BLaER1 treated with 17β-estradiol and CSF1 and Interleukin-3, amounts not matched to agents 10 nM and 100 nM (cell line): ENCODE data around the gene TSPAN3.
A peak's percentile ranks its signal among the peaks of the same experiment; 100 is the strongest.

Experiments
- H3K27ac ChIP-seq, 11 experiments: shearing (Covaris generic); formaldehyde crosslinking; 2 replicates each; pipeline ENCODE4 v1.8.1; 2022
- H3K27me3 ChIP-seq, 11 experiments: shearing (Covaris generic); formaldehyde crosslinking; 2 replicates each; pipeline ENCODE4 v1.8.1; 2022
- H3K36me3 ChIP-seq, 11 experiments: shearing (Covaris generic); formaldehyde crosslinking; 2 replicates each; pipeline ENCODE4 v1.8.1; 2022
- H3K4me1 ChIP-seq, 10 experiments: shearing (Covaris generic); formaldehyde crosslinking; 2 replicates each; pipeline ENCODE4 v1.8.1; 2022
- H3K4me2 ChIP-seq, 11 experiments: shearing (Covaris generic); formaldehyde crosslinking; 2 replicates each; pipeline ENCODE4 v1.8.1; 2022
- H3K4me3 ChIP-seq, 10 experiments: shearing (Covaris generic); formaldehyde crosslinking; 2 replicates each; pipeline ENCODE4 v1.8.1; 2022
- H3K9ac ChIP-seq, 11 experiments: shearing (Covaris generic); formaldehyde crosslinking; 2 replicates each; pipeline ENCODE4 v1.8.1; 2022
- H3K9me3 ChIP-seq, 11 experiments: shearing (Covaris generic); formaldehyde crosslinking; replicated peaks in 1 of 11; 2 replicates each; pipeline ENCODE4 v1.8.1; 2022
- H4K20me1 ChIP-seq, 11 experiments: shearing (Covaris generic); formaldehyde crosslinking; 2 replicates each; pipeline ENCODE4 v1.8.1; 2022
- Cebpa-rat ChIP-seq, 11 experiments: shearing (Covaris generic); IDR thresholded peaks; 2 replicates each; pipeline ENCODE4 v1.8.1; 2022

The TSPAN3 gene

DNA sequence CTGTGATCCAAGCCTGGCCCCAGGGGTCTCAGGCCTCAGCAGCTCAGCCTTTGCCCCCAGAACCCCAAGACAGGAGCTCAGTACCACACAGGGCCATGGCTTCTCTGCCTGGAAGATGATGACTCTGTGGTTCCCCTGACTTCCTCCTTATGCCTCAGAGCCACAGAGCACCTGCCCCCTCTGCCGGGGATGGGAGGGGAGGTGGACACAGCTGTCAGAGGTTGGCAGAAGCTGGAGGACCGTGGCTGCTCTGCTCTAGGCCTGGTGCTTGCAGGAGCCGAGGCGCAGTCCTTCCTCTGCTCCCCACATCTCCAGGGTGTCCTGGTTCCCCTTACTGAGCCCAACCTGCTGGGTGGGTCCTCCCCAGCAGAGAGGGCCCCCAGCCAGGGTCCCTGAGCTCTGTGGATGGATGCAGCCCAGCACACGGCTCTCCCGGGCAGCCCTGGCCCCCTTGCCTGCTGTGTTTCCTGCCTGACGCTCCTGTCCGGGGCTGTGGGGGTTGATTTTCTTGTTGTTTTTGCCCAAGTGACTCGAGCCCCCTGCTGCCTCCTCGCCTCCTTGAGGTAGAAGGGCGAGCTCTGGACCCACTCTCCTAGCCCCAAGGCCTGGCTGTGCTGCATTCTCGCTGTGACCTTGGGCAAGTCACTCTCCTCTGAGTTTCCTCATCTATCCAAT is 39.4 kb downstream of the TSPAN3 start:
- Histone ChIP-seq H3K4me2 (peak overlapping the region; percentile 30 to 87 (median 76); a peak in 19 of 22 replicates), H3K4me3 (no peak overlapping the region), H4K20me1 (peaks cover 0 to 100% (median 74%) of the 10 kb centered on the region in 11 experiments; a peak in 20 of 22 replicates), H3K36me3 (peaks cover 4 to 100% (median 99%) of the 10 kb centered on the region in 11 experiments; a peak in 21 of 22 replicates), H3K27ac (peak overlapping the region; percentile 15 to 74 (median 57); a peak in 18 of 22 replicates), H3K9me3 (peaks cover 0 to 26% (median 6%) of the 10 kb centered on the region in 11 experiments; a peak in 12 of 22 replicates), H3K4me1 (peaks cover 52 to 69% (median 60%) of the 10 kb centered on the region in 10 experiments), H3K27me3 (no peaks in the 10 kb centered on the region), H3K9ac (peak overlapping the region in 9 of 11 experiments; percentile 40 to 70 (median 55); a peak in 16 of 22 replicates)
- TF ChIP-seq Cebpa-rat (IDR thresholded peaks at IDR 0.05), result no peak

DNA sequence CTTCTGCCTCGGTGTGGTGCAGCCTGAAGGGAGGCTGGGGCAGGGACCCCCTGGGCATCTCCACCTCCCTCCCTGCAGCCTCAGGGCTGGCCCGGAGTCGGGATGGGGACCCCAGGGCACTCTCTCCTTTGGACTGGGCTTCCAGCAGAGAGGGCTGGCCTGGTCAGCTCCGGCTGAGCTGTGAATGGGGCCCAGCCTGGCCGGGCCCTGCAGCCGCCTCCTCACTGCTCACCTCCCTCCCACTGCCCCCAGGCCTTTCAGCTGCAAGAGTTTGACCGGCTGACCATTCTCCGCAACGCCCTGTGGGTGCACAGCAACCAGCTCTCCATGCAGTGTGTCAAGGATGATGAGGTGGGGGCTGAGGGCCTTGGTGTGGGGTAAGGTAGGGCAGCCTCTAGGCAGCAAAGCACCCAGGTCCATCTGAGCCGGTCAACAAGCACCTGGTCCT is 40.0 kb downstream of the TSPAN3 start:
- Histone ChIP-seq H3K4me3 (no peak overlapping the region), H3K4me1 (peaks cover 58 to 74% (median 66%) of the 10 kb centered on the region in 10 experiments), H3K36me3 (peaks cover 0 to 100% (median 99%) of the 10 kb centered on the region in 11 experiments; a peak in 19 of 22 replicates), H3K27ac (peak overlapping the region; percentile 15 to 74 (median 56); a peak in 18 of 22 replicates), H3K9me3 (peaks cover 0 to 20% (median under 1%) of the 10 kb centered on the region in 11 experiments; a peak in 9 of 22 replicates), H3K4me2 (peak overlapping the region; percentile 30 to 87 (median 76); a peak in 20 of 22 replicates), H3K27me3 (no peaks in the 10 kb centered on the region), H4K20me1 (peaks cover 0 to 100% (median 80%) of the 10 kb centered on the region in 11 experiments; a peak in 20 of 22 replicates), H3K9ac (peak overlapping the region in 10 of 11 experiments; percentile 40 to 70 (median 54); a peak in 18 of 22 replicates)
- no peak for TF ChIP-seq Cebpa-rat (IDR thresholded peaks at IDR 0.05)

DNA sequence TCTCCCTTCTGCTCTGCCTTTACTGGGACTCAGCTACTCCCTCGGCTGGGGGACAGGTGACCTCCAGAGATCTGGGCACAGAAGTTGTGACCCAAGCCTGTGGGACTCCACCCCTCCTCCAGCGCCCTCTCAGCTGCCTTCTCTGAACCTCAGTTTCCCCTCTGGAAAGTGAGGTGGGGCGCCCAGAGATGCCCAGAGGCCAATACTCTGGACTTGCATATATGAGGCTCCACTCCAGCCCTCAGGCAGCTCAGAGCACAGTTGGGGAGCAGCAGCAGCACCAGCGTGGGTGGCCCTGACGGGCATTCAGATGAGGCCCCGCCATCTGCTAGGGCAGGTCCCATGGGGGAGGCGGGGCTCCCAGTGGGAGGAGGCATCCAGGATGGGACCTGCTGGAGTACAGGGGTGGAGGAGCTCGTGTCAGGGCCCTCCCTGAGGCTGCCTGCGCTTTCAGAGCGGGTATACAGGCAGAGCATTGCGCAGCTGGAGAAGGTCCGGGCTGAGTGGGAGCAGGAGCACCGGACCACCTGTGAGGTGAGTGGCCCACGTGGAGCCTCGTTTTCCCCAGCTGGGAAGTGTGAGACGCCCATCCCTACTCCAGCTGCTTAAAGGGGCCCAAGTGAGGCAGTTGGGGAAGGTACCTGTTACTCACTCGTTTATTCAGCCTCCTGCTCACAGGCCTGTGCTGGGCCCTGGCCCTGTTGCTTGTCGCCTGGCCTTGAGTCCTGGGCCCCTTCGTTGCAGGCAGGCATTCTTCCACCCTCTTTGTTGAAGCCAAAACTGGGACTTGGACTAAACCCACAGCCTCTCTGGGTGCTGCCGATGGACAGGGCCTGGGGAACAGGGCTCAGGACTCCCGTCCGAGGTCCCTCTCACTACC is 40.6 kb downstream of the TSPAN3 start:
- no peak for TF ChIP-seq Cebpa-rat (IDR thresholded peaks at IDR 0.05)
- peaks cover 0 to 100% (median 99%) of the 10 kb centered on the region in 11 experiments; a peak in 19 of 22 replicates for H3K36me3 ChIP-seq
- H4K20me1 ChIP-seq, result peaks cover 0 to 100% (median 87%) of the 10 kb centered on the region in 11 experiments; a peak in 20 of 22 replicates
- H3K27me3 ChIP-seq, result no peaks in the 10 kb centered on the region
- no peak overlapping the region for H3K4me3 ChIP-seq
- H3K9me3 ChIP-seq, result peaks cover 0 to 13% (median 0%) of the 10 kb centered on the region in 11 experiments; a peak in 6 of 22 replicates
- H3K9ac ChIP-seq, result peak overlapping the region; percentile 25 to 70 (median 53); a peak in 20 of 22 replicates
- peak overlapping the region; percentile 30 to 87 (median 76); a peak in 21 of 22 replicates for H3K4me2 ChIP-seq
- H3K4me1 ChIP-seq, result peaks cover 64 to 79% (median 71%) of the 10 kb centered on the region in 10 experiments
- H3K27ac ChIP-seq, result peak overlapping the region in 10 of 11 experiments; percentile 15 to 74 (median 56); a peak in 19 of 22 replicates

GRCh38 chr15:77029166-77030047 is 41.5 kb downstream of the TSPAN3 start:
- no peak overlapping the region for H3K4me3 ChIP-seq
- peak overlapping the region in 10 of 11 experiments; percentile 15 to 74 (median 56); a peak in 17 of 22 replicates for H3K27ac ChIP-seq
- peaks cover 66 to 83% (median 76%) of the 10 kb centered on the region in 10 experiments for H3K4me1 ChIP-seq

GRCh38 chr15:77028451-77029165 is 42.3 kb downstream of the TSPAN3 start:
- Histone ChIP-seq H4K20me1 (peaks cover 0 to 100% (median 88%) of the 10 kb centered on the region in 11 experiments; a peak in 20 of 22 replicates), H3K9ac (peak overlapping the region in 10 of 11 experiments; percentile 4 to 70 (median 47); a peak in 11 of 22 replicates), H3K4me1 (peaks cover 66 to 89% (median 82%) of the 10 kb centered on the region in 10 experiments), H3K4me3 (no peak overlapping the region), H3K9me3 (no peaks in the 10 kb centered on the region), H3K27ac (peak overlapping the region in 8 of 11 experiments; percentile 5 to 74 (median 58); a peak in 9 of 22 replicates), H3K27me3 (no peaks in the 10 kb centered on the region), H3K36me3 (peaks cover 0 to 97% (median 95%) of the 10 kb centered on the region in 11 experiments; a peak in 18 of 22 replicates), H3K4me2 (peak overlapping the region; percentile 5 to 87 (median 75); a peak in 20 of 22 replicates)
- TF ChIP-seq Cebpa-rat (IDR thresholded peaks at IDR 0.05), result no peak

More at GRCh38 chr15:77029166-77030047, 41.5 kb downstream of the TSPAN3 start:
- peak overlapping the region; percentile 35 to 70 (median 53); a peak in 18 of 22 replicates for H3K9ac ChIP-seq
- H3K9me3 ChIP-seq, result peaks cover 0 to 4% (median 0%) of the 10 kb centered on the region in 11 experiments; a peak in 1 of 22 replicates
- peak overlapping the region; percentile 30 to 87 (median 76) for H3K4me2 ChIP-seq
- H3K27me3 ChIP-seq, result no peaks in the 10 kb centered on the region
- no peak for TF ChIP-seq Cebpa-rat (IDR thresholded peaks at IDR 0.05)
- peaks cover 0 to 100% (median 83%) of the 10 kb centered on the region in 11 experiments; a peak in 20 of 22 replicates for H4K20me1 ChIP-seq
- peaks cover 0 to 97% (median 97%) of the 10 kb centered on the region in 11 experiments; a peak in 18 of 22 replicates for H3K36me3 ChIP-seq

GRCh38 chr15:77027697-77028450 is 43.0 kb downstream of the TSPAN3 start:
- H3K9ac ChIP-seq, result peak overlapping the region in 6 of 11 experiments; percentile 3 to 69 (median 44); a peak in 10 of 22 replicates
- no peak for TF ChIP-seq Cebpa-rat (IDR thresholded peaks at IDR 0.05)
- H3K27ac ChIP-seq, result peak overlapping the region in 5 of 11 experiments; percentile 10 to 74 (median 35); a peak in 8 of 22 replicates
- H3K36me3 ChIP-seq, result peaks cover 0 to 97% (median 95%) of the 10 kb centered on the region in 11 experiments; a peak in 18 of 22 replicates
- H3K4me1 ChIP-seq, result peaks cover 63 to 95% (median 87%) of the 10 kb centered on the region in 10 experiments
- peak overlapping the region in 10 of 11 experiments; percentile 30 to 87 (median 62); a peak in 13 of 22 replicates for H3K4me2 ChIP-seq
- no peak overlapping the region for H3K4me3 ChIP-seq
- no peaks in the 10 kb centered on the region for H3K27me3 ChIP-seq
- peaks cover 0 to 100% (median 83%) of the 10 kb centered on the region in 11 experiments; a peak in 20 of 22 replicates for H4K20me1 ChIP-seq
- no peaks in the 10 kb centered on the region for H3K9me3 ChIP-seq
